Prostate gland (tissue), 2 donors: ENCODE results near the gene POLR1E.

Experiments used
- POLR2A ChIP-seq: fragments of 450-650 bp; IDR thresholded peaks from one replicate; pipeline ENCODE4 v1.6.1; 2016; ENCODE audit warnings: antibody characterized with exemption, mild to moderate bottlenecking
- POLR2AphosphoS5 ChIP-seq: sonication (generic); formaldehyde crosslinking; IDR thresholded peaks from one replicate; pipeline ENCODE4 v1.6.1; 2017; ENCODE audit warnings: antibody characterized with exemption
- TF ChIP-seq, protein P1 (sequence below), 4 experiments: fragments of 200-600 bp in 2 of 4; fragments of 450-650 bp in 2 of 4; sonication (generic) in 2 of 4; IDR thresholded peaks; 1 replicate in 3 of 4; 2 replicates in 1 of 4; pipeline ENCODE4 v1.5.1; 2016 to 2019; ENCODE audit warnings: antibody characterized with exemption in 4 of 4, mild to moderate bottlenecking in 2 of 4, moderate library complexity in 2 of 4

DNA sequence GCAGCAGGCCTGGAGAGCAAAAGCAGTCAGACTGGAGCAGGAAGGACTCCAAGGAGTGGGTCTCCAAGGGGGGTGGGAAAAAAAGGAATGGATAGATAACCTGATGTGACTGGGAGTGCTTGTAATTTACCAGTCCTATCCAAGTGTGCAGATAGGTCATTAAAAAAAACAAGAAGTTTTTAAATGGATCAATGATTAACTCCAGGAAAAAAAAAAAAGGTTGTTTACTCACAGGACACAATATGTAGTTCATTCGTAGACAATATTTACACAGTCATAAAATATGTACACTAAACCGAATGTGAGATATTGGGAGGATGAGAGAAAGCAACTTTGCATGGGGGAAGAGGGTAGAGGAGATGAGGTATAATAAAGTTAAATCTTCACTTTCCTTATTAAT lies 40.9 kb upstream of the POLR1E start:
- TF ChIP-seq, protein P1, sequence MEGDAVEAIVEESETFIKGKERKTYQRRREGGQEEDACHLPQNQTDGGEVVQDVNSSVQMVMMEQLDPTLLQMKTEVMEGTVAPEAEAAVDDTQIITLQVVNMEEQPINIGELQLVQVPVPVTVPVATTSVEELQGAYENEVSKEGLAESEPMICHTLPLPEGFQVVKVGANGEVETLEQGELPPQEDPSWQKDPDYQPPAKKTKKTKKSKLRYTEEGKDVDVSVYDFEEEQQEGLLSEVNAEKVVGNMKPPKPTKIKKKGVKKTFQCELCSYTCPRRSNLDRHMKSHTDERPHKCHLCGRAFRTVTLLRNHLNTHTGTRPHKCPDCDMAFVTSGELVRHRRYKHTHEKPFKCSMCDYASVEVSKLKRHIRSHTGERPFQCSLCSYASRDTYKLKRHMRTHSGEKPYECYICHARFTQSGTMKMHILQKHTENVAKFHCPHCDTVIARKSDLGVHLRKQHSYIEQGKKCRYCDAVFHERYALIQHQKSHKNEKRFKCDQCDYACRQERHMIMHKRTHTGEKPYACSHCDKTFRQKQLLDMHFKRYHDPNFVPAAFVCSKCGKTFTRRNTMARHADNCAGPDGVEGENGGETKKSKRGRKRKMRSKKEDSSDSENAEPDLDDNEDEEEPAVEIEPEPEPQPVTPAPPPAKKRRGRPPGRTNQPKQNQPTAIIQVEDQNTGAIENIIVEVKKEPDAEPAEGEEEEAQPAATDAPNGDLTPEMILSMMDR (IDR thresholded peaks at IDR 0.05): no peak
- TF ChIP-seq POLR2AphosphoS5 (no peak), POLR2A (no peak)
